Tibial nerve (tissue), 4 donors: ENCODE results near the gene OR5J2. TPM values are rescaled to one million over a fixed set of nuclear protein-coding genes. Genes with fewer than 3 reads are reported as not detected.
"Not testable (repeated sequence)": the region's sequence is repeated elsewhere in the genome, so short reads cannot be mapped to it uniquely, and the experiment has no call there.

Experiments
- DNase-seq, 2 donors: peaks; one replicate each; pipeline ENCODE4 v3.0.0-alpha.2; 2019; ENCODE audit warnings: low spot score in 2 of 2
- H3K27ac ChIP-seq, 4 donors: fragments of 200-600 bp; sonication (generic) in 3 of 4; one replicate each; pipeline ENCODE4 v1.5.1; 2017 to 2019; ENCODE audit warnings: mild to moderate bottlenecking in 1 of 4
- H3K27me3 ChIP-seq, 2 donors: fragments of 200-600 bp; sonication (generic) in 1 of 2; one replicate each; pipeline versions ENCODE4 v1.5.1 to v1.6.0; 2017 to 2019
- H3K36me3 ChIP-seq, 3 donors: fragments of 200-600 bp; sonication (generic); one replicate each; pipeline ENCODE4 v1.5.1; 2018 to 2019
- H3K4me1 ChIP-seq, 4 donors: fragments of 200-600 bp; sonication (generic) in 3 of 4; one replicate each; pipeline ENCODE4 v1.5.1; 2017 to 2019
- H3K4me3 ChIP-seq, 4 donors: fragments of 200-600 bp; sonication (generic) in 3 of 4; one replicate each; pipeline ENCODE4 v1.5.1; 2017 to 2019; ENCODE audit warnings: mild to moderate bottlenecking in 1 of 4, moderate library complexity in 1 of 4
- H3K9me3 ChIP-seq, 4 donors: fragments of 200-600 bp; sonication (generic) in 3 of 4; one replicate each; pipeline ENCODE4 v1.5.1; 2017 to 2019
- EP300 ChIP-seq, 2 donors: sonication (generic); formaldehyde crosslinking; IDR thresholded peaks; one replicate each; pipeline ENCODE4 v1.6.1; 2017; ENCODE audit warnings: antibody characterized with exemption in 2 of 2, mild to moderate bottlenecking in 1 of 2
- POLR2A ChIP-seq, 2 donors: fragments of 450-650 bp; IDR thresholded peaks; one replicate each; pipeline ENCODE4 v1.6.1; 2017; ENCODE audit warnings: antibody characterized with exemption in 2 of 2, mild to moderate bottlenecking in 2 of 2, moderate library complexity in 2 of 2
- WGBS, 2 donors: methylation state at CpG; one replicate each; pipeline ENCODE4 v1.1.5; 2018; 5-methylcytosine and 5-hydroxymethylcytosine counted together
- total RNA-seq, 4 donors: library from RNA; depleted of rRNA; stranded (reverse); fragments of >200 nt; gene quantifications; one replicate each; pipeline ENCODE4 v1.1.0, GENCODE V29; 2016
- TF ChIP-seq, protein P1 (sequence below), 5 experiments: fragments of 200-600 bp in 3 of 5; fragments of 450-650 bp in 2 of 5; sonication (generic) in 3 of 5; IDR thresholded peaks; one replicate each; pipeline ENCODE4 v1.5.1; 2016 to 2019; ENCODE audit warnings: antibody characterized with exemption in 5 of 5, mild to moderate bottlenecking in 3 of 5, moderate library complexity in 2 of 5

Gene OR5J2
- total RNA-seq, 4 donors from 2014 or later: not detected

DNA sequence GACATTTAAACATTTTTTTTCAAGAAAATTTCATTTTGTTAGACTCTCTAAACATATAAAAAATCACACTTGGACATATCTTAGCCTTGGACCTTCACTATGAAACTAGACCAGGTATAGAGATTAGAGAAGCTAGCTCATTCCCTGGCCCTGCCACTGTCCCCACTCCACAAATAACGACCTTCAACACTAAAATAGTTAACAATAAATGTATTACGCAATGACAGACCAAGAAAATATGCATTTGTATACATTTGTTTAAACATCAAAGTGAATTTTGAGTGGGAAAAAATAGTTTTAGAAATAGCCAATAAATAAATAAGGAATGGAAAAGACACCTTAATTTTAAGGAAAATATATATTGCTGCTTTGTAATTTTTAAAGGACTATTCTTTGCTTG is 20.9 kb downstream of the OR5J2 start:
- TF ChIP-seq EP300 (IDR thresholded peaks at IDR 0.05) (no peak), POLR2A (IDR thresholded peaks at IDR 0.05) (no peak)
- TF ChIP-seq, protein P1, sequence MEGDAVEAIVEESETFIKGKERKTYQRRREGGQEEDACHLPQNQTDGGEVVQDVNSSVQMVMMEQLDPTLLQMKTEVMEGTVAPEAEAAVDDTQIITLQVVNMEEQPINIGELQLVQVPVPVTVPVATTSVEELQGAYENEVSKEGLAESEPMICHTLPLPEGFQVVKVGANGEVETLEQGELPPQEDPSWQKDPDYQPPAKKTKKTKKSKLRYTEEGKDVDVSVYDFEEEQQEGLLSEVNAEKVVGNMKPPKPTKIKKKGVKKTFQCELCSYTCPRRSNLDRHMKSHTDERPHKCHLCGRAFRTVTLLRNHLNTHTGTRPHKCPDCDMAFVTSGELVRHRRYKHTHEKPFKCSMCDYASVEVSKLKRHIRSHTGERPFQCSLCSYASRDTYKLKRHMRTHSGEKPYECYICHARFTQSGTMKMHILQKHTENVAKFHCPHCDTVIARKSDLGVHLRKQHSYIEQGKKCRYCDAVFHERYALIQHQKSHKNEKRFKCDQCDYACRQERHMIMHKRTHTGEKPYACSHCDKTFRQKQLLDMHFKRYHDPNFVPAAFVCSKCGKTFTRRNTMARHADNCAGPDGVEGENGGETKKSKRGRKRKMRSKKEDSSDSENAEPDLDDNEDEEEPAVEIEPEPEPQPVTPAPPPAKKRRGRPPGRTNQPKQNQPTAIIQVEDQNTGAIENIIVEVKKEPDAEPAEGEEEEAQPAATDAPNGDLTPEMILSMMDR (IDR thresholded peaks at IDR 0.05): no peak
- no peak for DNase-seq
- WGBS, 2 donors: 69 to 70% methylated on average over 2 of the region's 2 CpGs

DNA sequence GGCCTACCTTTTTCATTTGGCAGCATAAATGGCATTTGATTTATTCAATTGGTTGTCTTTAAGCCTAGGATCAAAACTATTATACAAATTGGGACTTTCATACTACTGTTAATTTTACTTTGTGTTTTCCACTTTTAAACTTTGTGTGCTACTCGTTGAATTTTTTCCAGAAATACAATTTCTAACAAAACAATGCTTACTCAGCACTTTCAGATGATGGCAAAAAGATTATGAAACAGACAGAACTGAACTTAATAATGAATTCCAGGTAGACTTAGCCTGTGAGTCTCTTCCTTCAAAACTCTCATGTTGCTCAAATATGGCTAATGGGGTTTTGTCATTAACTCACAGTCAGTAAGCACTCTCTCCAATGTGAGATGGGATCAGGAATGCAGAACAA is 31.4 kb downstream of the OR5J2 start:
- no peaks in the 10 kb centered on the region for H3K36me3 ChIP-seq
- H3K27ac ChIP-seq: no peak overlapping the region
- no peak overlapping the region for H3K4me3 ChIP-seq
- H3K27me3 ChIP-seq: no peaks in the 10 kb centered on the region
- DNase-seq: no peak
- H3K9me3 ChIP-seq: peaks cover 0 to 6% (median 0%) of the 10 kb centered on the region in 4 donors
- 51 to 59% methylated on average over 1 of the region's 1 CpG for WGBS, 2 donors
- no peaks in the 10 kb centered on the region for H3K4me1 ChIP-seq
- TF ChIP-seq EP300 (IDR thresholded peaks at IDR 0.05): no peak
- TF ChIP-seq, protein P1 (IDR thresholded peaks at IDR 0.05): no peak
- TF ChIP-seq POLR2A (IDR thresholded peaks at IDR 0.05): no peak

More for the DNA sequence above, 20.9 kb downstream of the OR5J2 start:
- H3K27ac ChIP-seq: no peak overlapping the region
- no peak overlapping the region for H3K4me3 ChIP-seq
- H3K27me3 ChIP-seq: no peaks in the 10 kb centered on the region
- H3K9me3 ChIP-seq: no peaks in the 10 kb centered on the region
- H3K36me3 ChIP-seq: no peaks in the 10 kb centered on the region
- no peaks in the 10 kb centered on the region for H3K4me1 ChIP-seq

DNA sequence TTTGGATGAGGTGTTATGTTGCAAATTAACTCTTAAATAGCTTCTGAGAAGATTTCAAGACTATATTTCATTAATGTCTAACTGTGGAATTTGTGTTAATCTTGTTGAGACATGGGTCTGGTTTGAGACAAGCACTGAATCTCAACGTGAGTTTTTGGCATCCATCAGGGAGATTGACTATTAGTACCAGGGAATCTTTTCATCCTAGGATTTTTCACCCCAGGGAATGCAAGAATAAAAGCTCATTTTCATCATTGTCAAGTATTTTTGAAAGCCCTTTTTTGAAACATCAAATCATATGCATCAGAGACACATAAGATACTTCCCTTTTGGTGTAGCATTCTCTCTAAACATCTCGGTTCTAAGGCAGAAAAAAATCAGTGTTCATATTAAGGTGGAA is 38.1 kb downstream of the OR5J2 start:
- 65 to 70% methylated on average over 2 of the region's 2 CpGs for WGBS, 2 donors
- TF ChIP-seq, protein P1 (IDR thresholded peaks at IDR 0.05): no peak
- TF ChIP-seq POLR2A (IDR thresholded peaks at IDR 0.05): no peak
- TF ChIP-seq EP300 (IDR thresholded peaks at IDR 0.05): no peak
- Histone ChIP-seq H3K27me3 (no peaks in the 10 kb centered on the region), H3K4me1 (no peaks in the 10 kb centered on the region), H3K4me3 (no peak overlapping the region), H3K9me3 (peaks cover 0 to 14% (median 0%) of the 10 kb centered on the region in 4 donors), H3K36me3 (no peaks in the 10 kb centered on the region), H3K27ac (no peak overlapping the region)
- DNase-seq: no peak

DNA sequence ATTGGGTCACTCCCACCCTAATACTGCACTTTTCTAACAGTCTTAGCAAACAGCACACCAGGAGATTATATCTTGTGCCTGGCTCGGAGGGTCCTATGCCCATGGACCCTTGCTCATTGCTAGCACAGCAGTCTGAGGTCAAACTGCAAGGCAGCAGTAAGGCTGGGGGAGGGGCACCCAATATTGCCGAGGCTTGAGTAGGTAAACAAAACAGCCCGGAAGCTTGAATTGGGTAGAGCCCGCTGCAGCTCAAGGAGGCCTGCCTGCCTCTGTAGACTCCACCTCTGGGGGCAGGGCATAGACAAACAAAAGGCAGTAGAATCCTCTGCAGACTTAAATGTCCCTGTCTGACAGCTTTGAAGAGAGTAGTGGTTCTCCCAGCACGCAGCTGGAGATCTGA is 43.3 kb downstream of the OR5J2 start:
- H3K36me3 ChIP-seq, DNase-seq, H3K27me3 ChIP-seq, H3K27ac ChIP-seq, H3K4me1 ChIP-seq, H3K4me3 ChIP-seq: not testable (repeated sequence)
- H3K9me3 ChIP-seq: peaks cover 0 to 18% (median 0%) of the 10 kb centered on the region in 4 donors
- whole genome bisulfite sequencing, 2 donors: 81% methylated on average over 5 of the region's 5 CpGs

Other genes with a start within 250 kb of the OR5J2 start
- not detected for gene OR5I1, start 240.2 kb upstream of the OR5J2 start, total RNA-seq
- gene OR10AG1, start 206.7 kb upstream of the OR5J2 start, total RNA-seq: not detected
- not detected for gene OR5F1, start 182.0 kb upstream of the OR5J2 start, total RNA-seq
- gene OR5AS1, start 149.0 kb upstream of the OR5J2 start, total RNA-seq: not detected
- gene OR8I2, start 83.3 kb upstream of the OR5J2 start, total RNA-seq: not detected
- gene OR8H2, start 72.9 kb upstream of the OR5J2 start, total RNA-seq: not detected
- gene OR8H3, start 54.2 kb upstream of the OR5J2 start, total RNA-seq: not detected
- gene OR8J3, start 36.4 kb upstream of the OR5J2 start, total RNA-seq: not detected
- gene OR8K5, start 16.3 kb upstream of the OR5J2 start, total RNA-seq: not detected
- gene OR5T2, start 57.6 kb downstream of the OR5J2 start, total RNA-seq: not detected
- not detected for gene OR5T3, start 75.6 kb downstream of the OR5J2 start, total RNA-seq
- not detected for gene OR5T1, start 97.5 kb downstream of the OR5J2 start, total RNA-seq
- gene OR8H1, start 115.6 kb downstream of the OR5J2 start, total RNA-seq: not detected
- not detected for gene OR8K3, start 138.5 kb downstream of the OR5J2 start, total RNA-seq
- gene OR8K1, start 169.4 kb downstream of the OR5J2 start, total RNA-seq: not detected
- gene OR8J1, start 177.7 kb downstream of the OR5J2 start, total RNA-seq: not detected
- not detected for gene OR8U1, start 199.0 kb downstream of the OR5J2 start, total RNA-seq
- not detected for gene OR5AL1, start 236.1 kb downstream of the OR5J2 start, total RNA-seq